Activated CD8-positive, alpha-beta T cell treated with anti-CD3 and anti-CD28 coated beads for 36 hours (primary cell): ENCODE results near the gene ATP1A1. TPM values are rescaled to one million over a fixed set of nuclear protein-coding genes. Genes with fewer than 3 reads are reported as not detected.

Source experiments
- ATAC-seq: fragments of 200-7000 bp; cut with Tn5 transposase; one replicate; pipeline ENCODE4 v1.10.0; 2021; ENCODE audit warnings: mild to moderate bottlenecking, moderate library complexity
- CTCF ChIA-PET: fragments of 350-600 bp; sonication (Branson Sonifier 250); formaldehyde crosslinking; loops from one replicate; lab custom pipeline; 2021; ENCODE audit warnings: antibody characterized with exemption; lab: Charles Lee
- POLR2A ChIA-PET: fragments of 350-600 bp; sonication (Branson Sonifier 250); formaldehyde crosslinking; loops from one replicate; lab custom pipeline; 2021; ENCODE audit warnings: antibody characterized with exemption; lab: Charles Lee
- DNase-seq: peaks from one replicate; pipeline ENCODE4 v3.0.0-alpha.2; 2020
- H3K27ac Mint-ChIP-seq: one replicate; pipeline ENCODE4 v1.8.0; 2021; ENCODE audit warnings: mild to moderate bottlenecking, mixed read lengths
- H3K27me3 Mint-ChIP-seq: one replicate; pipeline ENCODE4 v1.8.0; 2021; ENCODE audit warnings: mixed read lengths
- H3K36me3 Mint-ChIP-seq: one replicate; pipeline ENCODE4 v1.8.0; 2021; ENCODE audit warnings: low read depth, mixed read lengths
- H3K4me1 Mint-ChIP-seq: one replicate; pipeline ENCODE4 v1.8.0; 2021; ENCODE audit warnings: low read depth, mixed read lengths
- H3K4me3 Mint-ChIP-seq: one replicate; pipeline ENCODE4 v1.8.0; 2021; ENCODE audit warnings: mild to moderate bottlenecking, moderate library complexity, mixed read lengths
- H3K9me3 Mint-ChIP-seq: one replicate; pipeline ENCODE4 v1.8.0; 2021; ENCODE audit warnings: mixed read lengths
- CTCF ChIP-seq: fragments of 200-600 bp; IDR thresholded peaks from one replicate; pipeline ENCODE4 v1.8.0; 2022; ENCODE audit warnings: antibody characterized with exemption, mild to moderate bottlenecking
- intact Hi-C: fragments of 100-400 bp; cut with micrococcal nuclease; formaldehyde crosslinking; loops from one replicate; pipeline ENCODE4 v1.10.0; 2022
- total RNA-seq, 2 experiments: library from RNA; stranded (reverse); gene quantifications; one replicate each; pipeline ENCODE4 v1.2.3, GENCODE V29; 2021

The ATP1A1 gene
- total RNA-seq, 2 experiments from 2014 or later, result 201 to 202 TPM

GRCh38 chr1:116359871-116360270, 13.2 kb upstream of the ATP1A1 start:
- DNase-seq (no peak), ATAC-seq (no peak)
- Mint-ChIP-seq H3K27me3 (no peaks in the 10 kb centered on the region), H3K4me1 (peaks cover 9% of the 10 kb centered on the region), H3K4me3 (no peak overlapping the region), H3K27ac (no peak overlapping the region), H3K36me3 (no peaks in the 10 kb centered on the region), H3K9me3 (no peaks in the 10 kb centered on the region)
- intact Hi-C loops, result loop anchor here (5.0 kb wide), 1 partner anchor 127 kb away; no protein-coding TSS in a partner anchor
- ChIA-PET CTCF (interaction anchor here (0.8 to 3.7 kb wide), 6 partner anchors 27 to 221 kb away, joined by 3 to 27 read pairs (median 4); no protein-coding TSS in a partner anchor), POLR2A (no interaction called here)
- TF ChIP-seq CTCF, result no peak

GRCh38 chr1:116360429-116361173, 12.4 kb upstream of the ATP1A1 start:
- Mint-ChIP-seq H3K27me3 (no peaks in the 10 kb centered on the region), H3K4me3 (no peak overlapping the region), H3K9me3 (no peaks in the 10 kb centered on the region), H3K27ac (no peak overlapping the region), H3K36me3 (no peaks in the 10 kb centered on the region), H3K4me1 (peaks cover 9% of the 10 kb centered on the region)
- peak; percentile 50 for TF ChIP-seq CTCF
- POLR2A ChIA-PET, result no interaction called here
- intact Hi-C loops, result loop anchor here (5.0 kb wide), 1 partner anchor 127 kb away; no protein-coding TSS in a partner anchor
- no peak for DNase-seq
- CTCF ChIA-PET, result interaction anchor here (0.8 to 3.7 kb wide), 4 partner anchors 60 to 221 kb away, joined by 3 to 27 read pairs (median 4); no protein-coding TSS in a partner anchor
- no peak for ATAC-seq

- intact Hi-C loops, result loop anchor here (5.0 kb wide), 1 partner anchor 126 kb away; no protein-coding TSS in a partner anchor
- Mint-ChIP-seq H3K4me3 (no peak overlapping the region), H3K36me3 (no peaks in the 10 kb centered on the region), H3K27me3 (no peaks in the 10 kb centered on the region), H3K27ac (no peak overlapping the region), H3K4me1 (peaks cover 5% of the 10 kb centered on the region), H3K9me3 (no peaks in the 10 kb centered on the region)
- POLR2A ChIA-PET, result no interaction called here
- no peak for ATAC-seq
- TF ChIP-seq CTCF, result no peak
- CTCF ChIA-PET, result no interaction called here
- no peak for DNase-seq
Observed at GRCh38 chr1:116361648-116362047, 11.4 kb upstream of the ATP1A1 start.

GRCh38 chr1:116362050-116362449, 11.0 kb upstream of the ATP1A1 start:
- CTCF ChIA-PET, result no interaction called here
- DNase-seq (no peak), ATAC-seq (no peak)
- H3K27me3 Mint-ChIP-seq, result no peaks in the 10 kb centered on the region
- intact Hi-C loops, result loop anchor here (5.0 kb wide), 1 partner anchor 125 kb away; no protein-coding TSS in a partner anchor
- H3K36me3 Mint-ChIP-seq, result no peaks in the 10 kb centered on the region
- no peaks in the 10 kb centered on the region for H3K9me3 Mint-ChIP-seq
- H3K4me3 Mint-ChIP-seq, result no peak overlapping the region
- peaks cover under 1% of the 10 kb centered on the region for H3K4me1 Mint-ChIP-seq
- no peak overlapping the region for H3K27ac Mint-ChIP-seq
- no peak for TF ChIP-seq CTCF
- POLR2A ChIA-PET, result no interaction called here

DNA sequence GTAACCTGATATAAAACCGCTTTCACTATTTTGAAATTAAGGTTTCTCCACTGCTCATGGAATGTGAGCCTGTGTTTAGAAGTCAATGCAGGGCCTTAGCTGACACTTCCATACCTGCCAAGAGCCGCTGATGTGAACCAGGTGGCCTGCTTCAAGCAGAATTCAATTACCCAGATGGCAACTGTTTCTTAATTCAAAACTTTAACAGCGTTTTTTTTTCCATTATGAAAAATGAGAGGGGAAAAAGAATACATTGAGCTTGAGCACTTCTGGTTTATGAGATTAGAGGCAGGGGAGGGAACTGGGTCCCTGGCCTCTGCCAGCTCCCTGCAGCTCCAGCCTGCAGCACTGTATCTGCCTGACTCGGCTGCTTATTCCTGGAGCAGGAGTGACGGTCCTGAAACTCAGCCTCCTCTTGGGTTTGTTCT, 7.7 kb upstream of the ATP1A1 start:
- Mint-ChIP-seq H3K4me3 (no peak overlapping the region), H3K9me3 (no peaks in the 10 kb centered on the region), H3K36me3 (no peaks in the 10 kb centered on the region), H3K4me1 (peaks cover 9% of the 10 kb centered on the region), H3K27ac (no peak overlapping the region), H3K27me3 (peaks cover 2% of the 10 kb centered on the region)
- intact Hi-C loops, result no loop called here
- ChIA-PET POLR2A (no interaction called here), CTCF (interaction anchor here (1.1 to 3.6 kb wide), 3 partner anchors 20 to 226 kb away, joined by 3 to 16 read pairs (median 6); no protein-coding TSS in a partner anchor)
- TF ChIP-seq CTCF, result no peak
- DNase-seq (no peak), ATAC-seq (no peak)
